BJ (cell line): ENCODE measurements around the gene PTPRE. TPM values are rescaled to one million over a fixed set of nuclear protein-coding genes. Genes with fewer than 3 reads are reported as not detected.

Experiments used
- CTCF ChIA-PET: fragments of 350-600 bp; formaldehyde crosslinking; extraction: SDS; loops from one replicate; lab custom pipeline; 2021; ENCODE audit warnings: antibody characterized with exemption, inconsistent platforms; lab: Yijun Ruan, JAX
- POLR2A ChIA-PET: fragments of 300-600 bp; sonication (Branson Sonifier 250); formaldehyde crosslinking; extraction: SDS; loops from one replicate; lab custom pipeline; 2021; ENCODE audit warnings: antibody characterized with exemption; lab: Charles Lee
- DNase-seq: peaks from one replicate; pipeline ENCODE4 v3.0.0-alpha.2; 2011; ENCODE audit warnings: low read depth
- H3K27me3 ChIP-seq: 2 replicates; pipeline ENCODE4 v1.6.0; 2011; ENCODE audit warnings: low read length; ENCODE audit not compliant: control insufficient read depth, insufficient read depth
- H3K36me3 ChIP-seq: 2 replicates; pipeline ENCODE4 v1.5.1; 2011; ENCODE audit warnings: low read length; ENCODE audit not compliant: control insufficient read depth, insufficient read depth
- H3K4me3 ChIP-seq: 2 replicates; pipeline ENCODE4 v1.5.1; 2011; ENCODE audit warnings: low read depth, mild to moderate bottlenecking, control low read depth, low read length
- polyA plus RNA-seq: library from polyadenylated mRNA; depleted of rRNA; stranded (reverse); fragments of >200 nt; gene quantifications from 2 replicates; pipeline ENCODE4 v1.2.3, GENCODE V29; 2011
- TF ChIP-seq, protein P1 (sequence below): IDR thresholded peaks from 2 replicates; pipeline ENCODE4 v1.5.1; 2011; ENCODE audit warnings: low read depth, mild to moderate bottlenecking, control low read depth, inconsistent platforms, low read length, moderate library complexity; ENCODE audit not compliant: insufficient read depth

Gene PTPRE
- polyA plus RNA-seq, 1 experiment, result 0.09 TPM

- TF ChIP-seq, protein P1, sequence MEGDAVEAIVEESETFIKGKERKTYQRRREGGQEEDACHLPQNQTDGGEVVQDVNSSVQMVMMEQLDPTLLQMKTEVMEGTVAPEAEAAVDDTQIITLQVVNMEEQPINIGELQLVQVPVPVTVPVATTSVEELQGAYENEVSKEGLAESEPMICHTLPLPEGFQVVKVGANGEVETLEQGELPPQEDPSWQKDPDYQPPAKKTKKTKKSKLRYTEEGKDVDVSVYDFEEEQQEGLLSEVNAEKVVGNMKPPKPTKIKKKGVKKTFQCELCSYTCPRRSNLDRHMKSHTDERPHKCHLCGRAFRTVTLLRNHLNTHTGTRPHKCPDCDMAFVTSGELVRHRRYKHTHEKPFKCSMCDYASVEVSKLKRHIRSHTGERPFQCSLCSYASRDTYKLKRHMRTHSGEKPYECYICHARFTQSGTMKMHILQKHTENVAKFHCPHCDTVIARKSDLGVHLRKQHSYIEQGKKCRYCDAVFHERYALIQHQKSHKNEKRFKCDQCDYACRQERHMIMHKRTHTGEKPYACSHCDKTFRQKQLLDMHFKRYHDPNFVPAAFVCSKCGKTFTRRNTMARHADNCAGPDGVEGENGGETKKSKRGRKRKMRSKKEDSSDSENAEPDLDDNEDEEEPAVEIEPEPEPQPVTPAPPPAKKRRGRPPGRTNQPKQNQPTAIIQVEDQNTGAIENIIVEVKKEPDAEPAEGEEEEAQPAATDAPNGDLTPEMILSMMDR, result no peak
- DNase-seq, result no peak
- H3K27me3 ChIP-seq, result no peaks in the 10 kb centered on the region
- ChIA-PET CTCF (interaction anchor here (0.7 to 3.2 kb wide), 3 partner anchors 10 to 12 kb away, joined by 3 to 14 read pairs (median 6); no protein-coding TSS in a partner anchor), POLR2A (no interaction called here)
- H3K36me3 ChIP-seq, result no peaks in the 10 kb centered on the region
- H3K4me3 ChIP-seq, result no peak overlapping the region
These were observed 115.6 kb downstream of the PTPRE start for GRCh38 chr10:128022261-128023196.

DNA sequence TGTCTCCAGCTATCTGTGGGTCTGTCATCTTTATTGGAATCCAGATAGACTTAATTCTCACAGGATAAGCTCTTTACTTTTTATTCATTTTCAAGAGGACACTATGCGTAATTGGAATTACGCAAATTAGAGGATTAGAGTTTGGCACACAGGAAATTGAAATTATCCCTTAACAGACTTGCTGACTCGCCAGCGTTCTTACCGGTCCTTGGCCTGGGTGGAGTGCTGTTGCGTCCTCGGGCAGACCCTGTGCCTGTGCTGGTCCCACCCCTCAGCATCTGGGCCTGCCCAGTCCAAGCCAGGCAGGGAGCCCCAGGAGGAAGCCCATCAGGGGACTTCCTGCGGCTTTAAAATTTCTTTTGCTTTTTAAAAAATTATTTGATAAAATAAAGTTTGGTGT is 117.5 kb downstream of the PTPRE start:
- TF ChIP-seq, protein P1, result no peak
- no peak overlapping the region for H3K4me3 ChIP-seq
- ChIA-PET POLR2A (no interaction called here), CTCF (interaction anchor here (1.4 to 2.8 kb wide), 2 partner anchors 11 to 13 kb away, joined by 7 to 9 read pairs; no protein-coding TSS in a partner anchor)
- H3K27me3 ChIP-seq, result no peaks in the 10 kb centered on the region
- H3K36me3 ChIP-seq, result no peaks in the 10 kb centered on the region
- DNase-seq, result no peak

GRCh38 chr10:128025437-128025836 is 118.5 kb downstream of the PTPRE start:
- POLR2A ChIA-PET, result no interaction called here
- no peak for DNase-seq
- CTCF ChIA-PET, result interaction anchor here (1.4 to 2.8 kb wide), 3 partner anchors 10 to 18 kb away, joined by 3 to 18 read pairs (median 9); no protein-coding TSS in a partner anchor
- H3K27me3 ChIP-seq, result no peaks in the 10 kb centered on the region
- TF ChIP-seq, protein P1, result no peak
- H3K4me3 ChIP-seq, result no peak overlapping the region
- H3K36me3 ChIP-seq, result no peaks in the 10 kb centered on the region

DNA sequence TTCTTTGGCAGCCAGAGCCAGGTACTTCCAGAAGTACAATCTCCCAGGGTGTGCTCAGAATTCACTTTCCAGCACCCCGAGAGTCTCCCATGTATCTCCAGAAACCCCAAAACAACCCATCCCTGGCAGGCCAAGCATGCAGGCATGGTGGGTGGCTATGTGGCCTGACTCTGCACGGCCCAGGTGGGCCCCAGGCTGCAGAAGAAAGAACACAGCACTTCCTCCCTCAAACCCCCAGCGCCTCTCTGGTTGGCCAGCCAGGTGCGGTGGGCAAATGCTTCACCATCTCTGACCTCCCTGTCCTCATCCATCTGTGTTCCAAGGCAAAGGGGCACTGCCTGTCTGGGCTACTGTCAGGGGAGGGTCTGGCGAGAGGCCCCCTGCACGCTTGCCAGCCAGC is 119.0 kb downstream of the PTPRE start:
- Histone ChIP-seq H3K4me3 (no peak overlapping the region), H3K36me3 (no peaks in the 10 kb centered on the region), H3K27me3 (no peaks in the 10 kb centered on the region)
- DNase-seq, result no peak
- TF ChIP-seq, protein P1, result no peak
- ChIA-PET POLR2A (no interaction called here), CTCF (interaction anchor here (0.9 to 2.8 kb wide), 4 partner anchors 10 to 120 kb away, joined by 3 to 18 read pairs (median 6); partner anchors contain the start of gene PTPRE)

- Histone ChIP-seq H3K4me3 (no peak overlapping the region), H3K36me3 (no peaks in the 10 kb centered on the region), H3K27me3 (no peaks in the 10 kb centered on the region)
- ChIA-PET POLR2A (no interaction called here), CTCF (interaction anchor here (0.5 to 2.5 kb wide), 4 partner anchors 9 to 120 kb away, joined by 3 to 18 read pairs (median 4); partner anchors contain the start of gene PTPRE)
- TF ChIP-seq, protein P1, result no peak
- DNase-seq, result no peak
These were observed 119.9 kb downstream of the PTPRE start for GRCh38 chr10:128026615-128027300.
